ENCODE data around the gene BICD2.

Gene BICD2

DNA sequence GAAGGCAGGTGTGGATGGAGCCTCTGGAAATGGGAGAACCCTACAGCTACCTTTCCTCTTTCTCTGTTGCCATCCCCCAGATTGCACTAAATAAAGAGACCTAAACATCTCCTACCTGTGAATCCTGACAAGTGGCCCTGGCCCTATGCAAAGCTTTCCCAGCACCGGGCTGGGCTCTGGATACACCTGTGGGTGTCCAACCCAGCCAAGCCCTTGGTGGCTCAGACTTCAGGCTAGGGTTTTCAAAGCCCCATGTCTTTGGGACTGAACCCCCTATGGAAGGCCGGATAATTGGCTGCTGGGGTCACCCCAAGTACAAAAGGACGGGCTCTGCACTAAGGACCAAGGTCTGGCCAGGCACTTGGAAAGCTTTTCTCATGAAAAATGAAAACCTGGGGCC, 50.6 kb downstream of the BICD2 start:
- Mint-ChIP-seq H3K4me3 (no peak overlapping the region), H3K27ac (no peak overlapping the region), H3K9me3 (no peaks in the 10 kb centered on the region), H3K27me3 (no peaks in the 10 kb centered on the region), H3K4me1 (ENCODE audit: low read depth) (peaks cover 31% of the 10 kb centered on the region), H3K36me3 (ENCODE audit: low read depth) (peaks cover 98% of the 10 kb centered on the region)
- intact Hi-C loops (cut with micrococcal nuclease), result no loop called here

DNA sequence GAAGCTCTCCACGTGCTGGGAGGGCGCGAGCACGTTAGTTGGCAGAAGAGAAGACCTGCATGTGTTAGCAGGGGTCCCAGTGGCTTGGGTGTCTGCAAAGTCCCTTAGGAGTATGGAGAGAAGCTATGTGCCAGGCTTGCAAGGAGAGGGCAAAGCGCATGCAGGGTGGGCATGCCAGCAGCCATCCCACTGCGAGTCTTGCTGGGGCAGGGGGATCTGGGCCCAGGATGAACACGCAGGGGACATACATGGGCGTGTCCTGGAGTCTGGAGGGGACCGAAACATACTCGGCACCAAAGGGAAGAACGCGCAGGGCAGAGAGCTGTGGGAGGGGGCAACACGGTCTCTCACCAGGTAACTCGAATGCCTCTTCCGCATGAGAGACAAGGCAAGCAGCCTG, 51.1 kb downstream of the BICD2 start:
- Mint-ChIP-seq H3K4me1 (ENCODE audit: low read depth) (peaks cover 31% of the 10 kb centered on the region), H3K36me3 (ENCODE audit: low read depth) (peaks cover 98% of the 10 kb centered on the region), H3K9me3 (no peaks in the 10 kb centered on the region), H3K4me3 (no peak overlapping the region), H3K27ac (no peak overlapping the region), H3K27me3 (no peaks in the 10 kb centered on the region)
- intact Hi-C loops (cut with micrococcal nuclease), result no loop called here

- no peaks in the 10 kb centered on the region for H3K9me3 Mint-ChIP-seq
- intact Hi-C loops (cut with micrococcal nuclease), result no loop called here
Measured at GRCh38 chr9:92712767-92713166, 51.9 kb downstream of the BICD2 start.

DNA sequence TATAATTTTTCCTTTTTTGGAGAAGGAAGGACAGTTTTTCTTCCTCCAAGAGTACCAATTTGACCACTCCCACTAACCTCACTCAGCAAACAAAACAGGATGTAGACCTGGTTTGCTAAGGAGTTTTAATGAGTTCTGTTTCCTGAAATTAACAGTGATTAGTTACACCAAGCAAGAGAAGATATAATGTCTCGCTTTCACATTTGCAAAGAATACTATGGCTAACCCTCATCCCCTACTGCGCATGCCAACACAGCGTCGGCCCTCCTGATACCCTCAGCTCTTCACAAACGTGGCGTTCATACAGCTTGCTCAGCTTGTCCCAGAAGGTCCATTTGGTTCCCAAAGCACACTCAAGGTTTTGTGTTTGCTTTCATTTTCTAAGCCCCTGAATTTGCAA, 52.8 kb downstream of the BICD2 start:
- intact Hi-C loops (cut with micrococcal nuclease), result no loop called here
- H3K27me3 Mint-ChIP-seq, result no peaks in the 10 kb centered on the region
- H3K36me3 Mint-ChIP-seq (ENCODE audit: low read depth), result peaks cover 98% of the 10 kb centered on the region
- peaks cover 31% of the 10 kb centered on the region for H3K4me1 Mint-ChIP-seq (ENCODE audit: low read depth)
- H3K4me3 Mint-ChIP-seq, result peak overlapping the region; percentile 33
- peak overlapping the region; percentile 75 for H3K27ac Mint-ChIP-seq
- no peaks in the 10 kb centered on the region for H3K9me3 Mint-ChIP-seq

More at GRCh38 chr9:92712767-92713166, 51.9 kb downstream of the BICD2 start:
- Mint-ChIP-seq H3K4me3 (no peak overlapping the region), H3K4me1 (ENCODE audit: low read depth) (peaks cover 31% of the 10 kb centered on the region), H3K36me3 (ENCODE audit: low read depth) (peaks cover 98% of the 10 kb centered on the region), H3K27me3 (no peaks in the 10 kb centered on the region), H3K27ac (peak overlapping the region; percentile 75)

DNA sequence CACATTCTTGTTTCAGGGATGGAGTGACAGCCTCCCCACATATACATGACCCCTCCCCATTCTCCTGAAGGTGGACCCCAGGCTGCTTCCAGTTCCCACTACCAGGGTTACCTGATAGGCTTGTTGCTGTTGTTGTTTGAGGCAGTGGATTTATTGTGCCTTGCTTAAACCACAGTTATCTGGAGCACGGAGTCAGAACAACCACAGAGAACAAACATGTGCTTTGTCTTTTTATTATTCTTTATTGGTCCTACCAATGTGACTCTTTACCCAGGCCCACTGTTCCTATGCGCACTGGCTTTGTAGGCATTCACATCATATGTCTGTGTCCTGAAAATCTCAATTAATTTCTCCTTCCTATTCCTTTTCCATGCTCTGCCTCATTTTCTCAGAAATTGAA, 53.5 kb downstream of the BICD2 start:
- no peaks in the 10 kb centered on the region for H3K9me3 Mint-ChIP-seq
- no peak overlapping the region for H3K4me3 Mint-ChIP-seq
- intact Hi-C loops (cut with micrococcal nuclease), result no loop called here
- H3K27me3 Mint-ChIP-seq, result no peaks in the 10 kb centered on the region
- H3K27ac Mint-ChIP-seq, result peak overlapping the region; percentile 27
- H3K36me3 Mint-ChIP-seq (ENCODE audit: low read depth), result peaks cover 98% of the 10 kb centered on the region
- H3K4me1 Mint-ChIP-seq (ENCODE audit: low read depth), result peaks cover 31% of the 10 kb centered on the region

- Mint-ChIP-seq H3K4me1 (ENCODE audit: low read depth) (peaks cover 31% of the 10 kb centered on the region), H3K4me3 (no peak overlapping the region), H3K36me3 (ENCODE audit: low read depth) (peaks cover 98% of the 10 kb centered on the region), H3K27ac (no peak overlapping the region), H3K27me3 (no peaks in the 10 kb centered on the region), H3K9me3 (no peaks in the 10 kb centered on the region)
- intact Hi-C loops (cut with micrococcal nuclease), result no loop called here
Measured at GRCh38 chr9:92710368-92710767, 54.3 kb downstream of the BICD2 start.

- Mint-ChIP-seq H3K4me3 (no peak overlapping the region), H3K9me3 (no peaks in the 10 kb centered on the region), H3K27ac (no peak overlapping the region), H3K27me3 (no peaks in the 10 kb centered on the region), H3K4me1 (ENCODE audit: low read depth) (peaks cover 31% of the 10 kb centered on the region), H3K36me3 (ENCODE audit: low read depth) (peaks cover 98% of the 10 kb centered on the region)
- intact Hi-C loops (cut with micrococcal nuclease), result no loop called here
Measured at GRCh38 chr9:92709954-92710353, 54.7 kb downstream of the BICD2 start.

DNA sequence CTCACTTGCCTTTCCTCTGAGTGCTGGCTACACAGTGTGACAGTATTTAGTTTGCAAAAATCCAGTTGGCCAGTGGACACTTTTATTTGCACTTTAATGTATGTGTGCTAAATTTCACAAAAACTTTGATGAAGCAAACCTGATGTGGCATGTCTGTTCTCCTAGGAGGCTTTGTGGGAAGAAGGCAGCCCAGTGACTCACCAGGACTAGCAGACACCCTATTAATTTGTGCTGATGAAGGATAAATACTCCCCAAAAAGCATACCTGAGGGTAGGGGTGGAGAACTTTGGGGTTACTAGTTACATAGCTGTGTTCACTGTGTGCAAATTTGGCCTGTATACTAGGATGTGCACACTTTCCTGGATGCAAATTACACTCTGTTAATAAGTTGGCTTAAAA, 55.4 kb downstream of the BICD2 start:
- Mint-ChIP-seq H3K36me3 (ENCODE audit: low read depth) (peaks cover 98% of the 10 kb centered on the region), H3K27ac (no peak overlapping the region), H3K9me3 (no peaks in the 10 kb centered on the region), H3K4me1 (ENCODE audit: low read depth) (peaks cover 31% of the 10 kb centered on the region), H3K27me3 (no peaks in the 10 kb centered on the region), H3K4me3 (no peak overlapping the region)
- intact Hi-C loops (cut with micrococcal nuclease), result no loop called here

DNA sequence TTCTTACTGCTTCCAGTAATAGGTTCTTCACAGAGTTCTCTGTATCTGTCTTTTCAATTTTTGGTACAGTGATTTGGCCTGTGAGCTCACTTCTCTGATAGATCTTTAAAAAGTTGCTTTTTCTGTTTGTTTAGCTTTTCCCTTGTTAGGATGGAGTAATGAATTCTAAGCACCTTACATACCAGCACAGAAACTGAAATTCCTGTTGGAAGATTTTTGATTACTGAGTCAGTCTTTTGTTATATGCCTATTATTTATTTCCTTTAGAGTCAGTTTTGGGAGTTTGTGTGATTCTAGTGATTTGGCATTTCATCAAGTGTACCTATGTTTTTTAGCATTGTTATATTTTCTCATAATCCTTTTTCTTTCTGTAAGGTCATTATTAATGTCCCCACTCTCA, 57.1 kb downstream of the BICD2 start:
- intact Hi-C loops (cut with micrococcal nuclease), result no loop called here
- peaks cover 16% of the 10 kb centered on the region for H3K4me1 Mint-ChIP-seq (ENCODE audit: low read depth)
- no peak overlapping the region for H3K4me3 Mint-ChIP-seq
- no peaks in the 10 kb centered on the region for H3K9me3 Mint-ChIP-seq
- no peak overlapping the region for H3K27ac Mint-ChIP-seq
- H3K36me3 Mint-ChIP-seq (ENCODE audit: low read depth), result peaks cover 87% of the 10 kb centered on the region
- H3K27me3 Mint-ChIP-seq, result no peaks in the 10 kb centered on the region

GRCh38 chr9:92706218-92706940, 58.3 kb downstream of the BICD2 start:
- Mint-ChIP-seq H3K36me3 (ENCODE audit: low read depth) (peaks cover 77% of the 10 kb centered on the region), H3K27me3 (no peaks in the 10 kb centered on the region), H3K9me3 (no peaks in the 10 kb centered on the region), H3K4me1 (ENCODE audit: low read depth) (peaks cover 4% of the 10 kb centered on the region), H3K4me3 (no peak overlapping the region), H3K27ac (no peak overlapping the region)
- intact Hi-C loops (cut with micrococcal nuclease), result no loop called here

GRCh38 chr9:92704528-92704927, 60.1 kb downstream of the BICD2 start:
- Mint-ChIP-seq H3K36me3 (ENCODE audit: low read depth) (peaks cover 59% of the 10 kb centered on the region), H3K4me3 (no peak overlapping the region), H3K27ac (no peak overlapping the region), H3K4me1 (ENCODE audit: low read depth) (no peaks in the 10 kb centered on the region), H3K27me3 (no peaks in the 10 kb centered on the region), H3K9me3 (no peaks in the 10 kb centered on the region)
- intact Hi-C loops (cut with micrococcal nuclease), result no loop called here

GRCh38 chr9:92696619-92697018, 68.0 kb downstream of the BICD2 start:
- H3K27me3 Mint-ChIP-seq, result peaks cover 4% of the 10 kb centered on the region
- no peaks in the 10 kb centered on the region for H3K36me3 Mint-ChIP-seq (ENCODE audit: low read depth)
- no peak overlapping the region for H3K27ac Mint-ChIP-seq
- H3K4me1 Mint-ChIP-seq (ENCODE audit: low read depth), result no peaks in the 10 kb centered on the region
- no peak overlapping the region for H3K4me3 Mint-ChIP-seq
- peaks cover 72% of the 10 kb centered on the region for H3K9me3 Mint-ChIP-seq
- intact Hi-C loops (cut with micrococcal nuclease), result no loop called here

DNA sequence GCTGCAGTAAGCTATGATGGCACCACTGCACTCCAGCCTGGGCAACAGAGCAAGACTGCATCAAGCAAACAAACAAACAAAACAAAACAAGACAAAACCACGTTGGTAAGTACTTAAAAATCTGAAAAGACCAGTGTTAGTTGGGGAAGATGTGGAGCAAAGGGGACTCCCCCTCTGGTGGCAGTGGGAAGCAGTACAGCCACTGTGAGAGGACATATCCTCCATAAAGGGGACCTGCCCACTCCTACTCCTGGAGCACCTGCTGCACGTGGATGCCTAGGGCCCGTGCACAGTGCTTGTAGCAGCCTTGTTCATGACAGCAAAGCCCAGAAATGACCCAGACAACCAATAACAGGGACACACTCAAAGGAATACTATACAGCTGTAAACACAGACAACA, 77.7 kb downstream of the BICD2 start:
- H3K27ac Mint-ChIP-seq, result no peak overlapping the region
- H3K4me3 Mint-ChIP-seq, result no peak overlapping the region
- peaks cover 15% of the 10 kb centered on the region for H3K9me3 Mint-ChIP-seq
- intact Hi-C loops (cut with micrococcal nuclease), result no loop called here
- no peaks in the 10 kb centered on the region for H3K36me3 Mint-ChIP-seq (ENCODE audit: low read depth)
- H3K27me3 Mint-ChIP-seq, result no peaks in the 10 kb centered on the region
- H3K4me1 Mint-ChIP-seq (ENCODE audit: low read depth), result no peaks in the 10 kb centered on the region

- intact Hi-C loops (cut with micrococcal nuclease), result no loop called here
Measured at GRCh38 chr9:92685022-92685421, 79.6 kb downstream of the BICD2 start.

GRCh38 chr9:92682269-92682668, 82.4 kb downstream of the BICD2 start:
- H3K4me1 Mint-ChIP-seq (ENCODE audit: low read depth), result no peaks in the 10 kb centered on the region
- no peak overlapping the region for H3K4me3 Mint-ChIP-seq
- no peaks in the 10 kb centered on the region for H3K9me3 Mint-ChIP-seq
- no peak overlapping the region for H3K27ac Mint-ChIP-seq
- no peaks in the 10 kb centered on the region for H3K36me3 Mint-ChIP-seq (ENCODE audit: low read depth)
- intact Hi-C loops (cut with micrococcal nuclease), result no loop called here
- H3K27me3 Mint-ChIP-seq, result no peaks in the 10 kb centered on the region

More at GRCh38 chr9:92685022-92685421, 79.6 kb downstream of the BICD2 start:
- Mint-ChIP-seq H3K4me3 (no peak overlapping the region), H3K4me1 (ENCODE audit: low read depth) (no peaks in the 10 kb centered on the region), H3K36me3 (ENCODE audit: low read depth) (no peaks in the 10 kb centered on the region), H3K9me3 (peaks cover 2% of the 10 kb centered on the region), H3K27ac (no peak overlapping the region), H3K27me3 (no peaks in the 10 kb centered on the region)
